GM12878 (cell line): ENCODE results near the gene OLA1. TPM values are rescaled to one million over a fixed set of nuclear protein-coding genes. Genes with fewer than 3 reads are reported as not detected.

ENCODE experiments used
- ATAC-seq: fragments of 200-7000 bp; cut with Tn5 transposase; 3 replicates; pipeline ENCODE4 v1.9.1; 2020; ENCODE audit warnings: mild to moderate bottlenecking, moderate library complexity
- BruUV-seq: library from RNA; stranded (reverse); fragments of 400-500 nt; replicated peaks from 2 replicates; lab custom pipeline; 2021; lab: Mats Ljungman, UMichigan
- CTCF ChIA-PET: fragments of 300-600 bp; sonication (Branson Sonifier 250); formaldehyde crosslinking; extraction: SDS; loops from one replicate; lab custom pipeline; 2021; ENCODE audit warnings: inconsistent platforms; lab: Yijun Ruan, JAX
- POLR2A ChIA-PET: fragments of 350-600 bp; formaldehyde crosslinking; extraction: SDS; loops from one replicate; lab custom pipeline; 2021; ENCODE audit warnings: inconsistent platforms; lab: Charles Lee
- RAD21 ChIA-PET: fragments of 300-600 bp; sonication (Branson Sonifier 250); formaldehyde crosslinking; loops from one replicate; lab custom pipeline; 2023; ENCODE audit warnings: antibody characterized with exemption; ENCODE audit not compliant: unreplicated experiment; lab: Charles Lee
- SMC1A ChIA-PET: fragments of 300-600 bp; sonication (Branson Sonifier 250); formaldehyde crosslinking; loops from one replicate; lab custom pipeline; 2023; ENCODE audit not compliant: unreplicated experiment, uncharacterized antibody; lab: Charles Lee
- DNase-seq: peaks from one replicate; pipeline ENCODE4 v3.0.0-alpha.2; 2011; ENCODE audit warnings: low read depth, low spot score
- FAIRE-seq: peaks from 3 replicates; lab custom pipeline; 2011; peaks lifted over from hg19 to GRCh38; lab: Jason Lieb, UNC
- H2AFZ ChIP-seq: 2 replicates; pipeline ENCODE4 v1.6.0; 2011; ENCODE audit warnings: low read depth, low read length, control low read depth; ENCODE audit not compliant: control insufficient read depth
- H3K27ac ChIP-seq: 2 replicates; pipeline ENCODE4 v1.5.1; 2011; ENCODE audit warnings: control low read depth; ENCODE audit not compliant: control insufficient read depth, insufficient read depth
- H3K27me3 ChIP-seq, 2 experiments: replicated peaks in 1 of 2; 2 replicates each; pipeline versions ENCODE4 v1.6.0 to v1.6.1; 2011; ENCODE audit warnings: low read length in 1 of 2; ENCODE audit not compliant: control insufficient read depth in 2 of 2, insufficient read depth in 2 of 2
- H3K36me3 ChIP-seq, 2 experiments: 2 replicates each; pipeline ENCODE4 v1.5.1; 2011; ENCODE audit warnings: low read length in 1 of 2; ENCODE audit not compliant: control insufficient read depth in 2 of 2, insufficient read depth in 2 of 2
- H3K4me1 ChIP-seq: 2 replicates; pipeline ENCODE4 v1.6.1; 2011; ENCODE audit warnings: mild to moderate bottlenecking, low read length, moderate library complexity, mixed read lengths; ENCODE audit not compliant: control insufficient read depth, insufficient read depth
- H3K4me2 ChIP-seq: 2 replicates; pipeline ENCODE4 v1.6.0; 2011; ENCODE audit warnings: control low read depth; ENCODE audit not compliant: control insufficient read depth, insufficient read depth
- H3K4me3 ChIP-seq: fragments of 200-600 bp; sonication (generic); 2 replicates; pipeline ENCODE4 v1.5.1; 2016
- H3K79me2 ChIP-seq: 2 replicates; pipeline ENCODE4 v1.6.0; 2011; ENCODE audit warnings: low read length; ENCODE audit not compliant: control insufficient read depth, insufficient read depth
- H3K9ac ChIP-seq: 2 replicates; pipeline ENCODE4 v1.8.0; 2011; ENCODE audit warnings: low read length, control low read depth, mixed read lengths; ENCODE audit not compliant: control insufficient read depth, insufficient read depth
- H3K9me3 ChIP-seq: replicated peaks from 3 replicates; pipeline ENCODE4 v1.5.1; 2011; ENCODE audit warnings: mild to moderate bottlenecking, low read length; ENCODE audit not compliant: control insufficient read depth, insufficient read depth
- H4K20me1 ChIP-seq: 2 replicates; pipeline ENCODE4 v1.6.0; 2011; ENCODE audit not compliant: control insufficient read depth, insufficient read depth
- BCL11A ChIP-seq: IDR thresholded peaks from 2 replicates; pipeline ENCODE4 v1.6.1; 2011; ENCODE audit warnings: low read depth, low read length
- BHLHE40 ChIP-seq, 2 experiments: fragments of 450-650 bp in 1 of 2; IDR thresholded peaks; 2 replicates each; pipeline ENCODE4 v1.6.1; 2011 to 2017; ENCODE audit warnings: low read depth in 2 of 2, borderline replicate concordance in 1 of 2, improper control_type of control experiment in 1 of 2, low read length in 1 of 2, mild to moderate bottlenecking in 1 of 2
- E2F4 ChIP-seq: IDR thresholded peaks from 2 replicates; pipeline ENCODE4 v1.6.1; 2012; ENCODE audit warnings: low read depth, low read length, improper control_type of control experiment
- FOS ChIP-seq: IDR thresholded peaks from 3 replicates; pipeline ENCODE4 v1.6.1; 2011; ENCODE audit warnings: borderline replicate concordance; ENCODE audit not compliant: insufficient read length; ENCODE audit errors: extremely low read depth
- GABPA ChIP-seq: IDR thresholded peaks from 2 replicates; pipeline ENCODE4 v1.6.1; 2014; ENCODE audit warnings: antibody characterized with exemption, low read depth, mild to moderate bottlenecking, inconsistent platforms
- PRDM15 ChIP-seq: fragments of 450-650 bp; formaldehyde crosslinking; IDR thresholded peaks from 2 replicates; pipeline ENCODE4 v1.4.0; 2020; ENCODE audit warnings: mild to moderate bottlenecking, moderate library complexity
- SMC3 ChIP-seq: IDR thresholded peaks from 2 replicates; pipeline ENCODE4 v1.6.1; 2011; ENCODE audit warnings: low read length, improper control_type of control experiment, borderline replicate concordance
- ZBTB11 ChIP-seq: fragments of 450-650 bp; formaldehyde crosslinking; IDR thresholded peaks from 2 replicates; pipeline ENCODE4 v1.5.0; 2022; ENCODE audit warnings: mild to moderate bottlenecking, missing genetic modification characterization
- WGBS: methylation state at CpG from one replicate; pipeline ENCODE4 v1.1.6; 2016; ENCODE audit warnings: low lambda C conversion rate; ENCODE audit not compliant: insufficient replicate concordance, insufficient coverage; ENCODE audit errors: missing lambda C conversion rate; 5-methylcytosine and 5-hydroxymethylcytosine counted together
- in situ Hi-C: fragments of 300-500 bp; cut with MboI; formaldehyde crosslinking; loops from 9 replicates; pipeline ENCODE4 v1.14.3; 2018; ENCODE audit warnings: mixed read lengths
- intact Hi-C: fragments of 100-400 bp; cut with micrococcal nuclease; formaldehyde crosslinking; loops from one replicate; pipeline ENCODE4 v1.14.2; 2022; ENCODE audit not compliant: unreplicated experiment
- polyA plus RNA-seq, 11 experiments: library from polyadenylated mRNA; depleted of rRNA in 4 of 11; unstranded in 6 of 11; stranded (reverse) in 5 of 11; fragments of >200 nt; fragmentation: Nextera tagmentation in 4 of 11; fragmentation: Illumina TruSeq in 1 of 11; extraction: Ambion mirVana in 4 of 11; extraction: Trizol in 1 of 11; gene quantifications; 1 replicate in 1 of 11; 2 replicates in 10 of 11; pipeline versions ENCODE4 v1.2.1 to v1.2.3, GENCODE V29; 2011 to 2016; ENCODE audit warnings: inconsistent platforms in 2 of 11, missing spikeins in 2 of 11, low read depth in 1 of 11
- total RNA-seq, 4 experiments: library from RNA; depleted of rRNA in 3 of 4; stranded (reverse); fragments of >200 nt in 3 of 4; fragmentation: Illumina TruSeq in 1 of 4; extraction: Trizol in 1 of 4; gene quantifications; 2 replicates each; pipeline versions ENCODE4 v1.2.1 to v1.2.3, GENCODE V29; 2013 to 2021

OLA1 gene
- total and polyA plus RNA-seq, 10 of the 15 experiments (the other 5 are each of a cell fraction or from before 2014, with no cell fraction given) = 107 to 238 (median 142) TPM

- no peak overlapping the region for H3K27ac ChIP-seq
- no peak for DNase-seq
- H3K4me3 ChIP-seq = no peak overlapping the region
- TF ChIP-seq FOS (no peak), SMC3 (no peak), ZBTB11 (CRISPR knock-in tag) (no peak), GABPA (no peak), BHLHE40 (IDR thresholded peaks at IDR 0.05; ENCODE audit: borderline replicate concordance in 1 of 2, low read depth in 2 of 2, low read length in 1 of 2) (no peak), PRDM15 (CRISPR knock-in tag) (no peak), E2F4 (no peak), BCL11A (no peak)
- TF ChIP-seq, all 136 proteins: peak for 0
- no TSS peak for BruUV-seq
- SMC1A ChIA-PET = interaction anchor here (1.1 to 3.4 kb wide), 4 partner anchors 9 to 98 kb away, joined by 3 to 15 read pairs (median 6); no protein-coding TSS in a partner anchor
- Histone ChIP-seq H4K20me1 (no peaks in the 10 kb centered on the region), H3K4me1 (no peaks in the 10 kb centered on the region), H3K9me3 (no peaks in the 10 kb centered on the region; the same call in 2 of the 3 replicates), H3K79me2 (peaks cover 87% of the 10 kb centered on the region), H3K4me2 (no peak overlapping the region), H3K27me3 (no peaks in the 10 kb centered on the region), H3K9ac (no peak overlapping the region), H2AFZ (no peak overlapping the region), H3K36me3 (peaks cover 0 to 6% of the 10 kb centered on the region in 2 experiments; a peak in 1 of 4 replicates)
- CTCF ChIA-PET = no interaction called here
- ATAC-seq = peak; percentile 12
- POLR2A ChIA-PET = interaction anchor here (4.0 kb wide), 1 partner anchor 12 kb away, joined by 19 read pairs; the partner anchor contains the start of gene OLA1
- 96% methylated on average over 3 of the region's 3 CpGs for WGBS
- intact Hi-C loops = no loop called here
- in situ Hi-C loops = no loop called here
- FAIRE-seq = no peak
- RAD21 ChIA-PET = no interaction called here
These were observed 11.9 kb downstream of the OLA1 start for GRCh38 chr2:174236429-174236828.
